Measurements from ENCODE around the gene BBX.

BBX gene

DNA sequence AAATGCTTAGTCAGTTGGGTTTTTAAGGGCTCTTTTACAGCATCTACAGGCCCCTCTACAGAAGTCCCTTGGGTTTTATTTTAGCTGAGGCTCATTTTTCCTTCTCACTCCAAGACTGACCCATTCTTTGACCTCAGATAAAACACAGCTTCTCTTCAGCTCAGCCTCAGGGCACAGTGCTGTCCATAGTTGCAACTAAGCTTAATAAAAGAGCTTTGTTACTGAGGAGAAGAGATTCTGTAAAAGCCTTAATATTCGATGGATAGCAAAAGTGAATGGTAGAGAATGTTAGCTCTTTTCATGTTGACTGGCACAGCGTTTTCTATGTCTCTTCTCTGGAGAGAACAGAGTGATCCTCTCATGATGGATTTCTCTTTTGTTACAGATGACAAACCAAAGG is 277.9 kb downstream of the BBX start:
- Mint-ChIP-seq H3K4me3 (no peak overlapping the region), H3K36me3 (ENCODE audit: low read depth) (peaks cover 78% of the 10 kb centered on the region)

DNA sequence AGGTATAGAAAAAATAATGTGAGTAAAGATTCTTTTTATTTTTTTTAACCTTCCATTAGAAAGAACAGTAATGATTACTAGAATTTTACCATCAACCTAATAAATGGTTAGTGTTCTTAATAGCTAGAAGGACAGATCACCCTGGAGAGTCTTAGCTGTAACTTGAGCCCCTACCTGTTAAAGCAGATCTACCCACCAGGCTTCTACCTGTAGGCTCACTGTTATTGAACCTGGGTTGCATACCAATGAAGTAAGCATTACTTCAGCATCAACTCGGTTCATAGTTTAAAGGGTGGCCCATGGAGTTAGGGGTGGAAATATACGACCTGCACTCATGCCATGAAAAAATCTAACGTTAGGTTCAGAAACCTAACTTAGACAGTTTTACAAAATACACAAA is 280.4 kb downstream of the BBX start:
- Mint-ChIP-seq H3K9me3 (no peaks in the 10 kb centered on the region), H3K4me1 (ENCODE audit: low read depth) (no peaks in the 10 kb centered on the region), H3K36me3 (ENCODE audit: low read depth) (peaks cover 92% of the 10 kb centered on the region), H3K27ac (no peak overlapping the region), H3K4me3 (no peak overlapping the region), H3K27me3 (no peaks in the 10 kb centered on the region)
- no peak for DNase-seq

More for the DNA sequence above, 277.9 kb downstream of the BBX start:
- Mint-ChIP-seq H3K27me3 (no peaks in the 10 kb centered on the region), H3K4me1 (ENCODE audit: low read depth) (peaks cover 10% of the 10 kb centered on the region), H3K27ac (no peak overlapping the region), H3K9me3 (no peaks in the 10 kb centered on the region)
- DNase-seq, result no peak

DNA sequence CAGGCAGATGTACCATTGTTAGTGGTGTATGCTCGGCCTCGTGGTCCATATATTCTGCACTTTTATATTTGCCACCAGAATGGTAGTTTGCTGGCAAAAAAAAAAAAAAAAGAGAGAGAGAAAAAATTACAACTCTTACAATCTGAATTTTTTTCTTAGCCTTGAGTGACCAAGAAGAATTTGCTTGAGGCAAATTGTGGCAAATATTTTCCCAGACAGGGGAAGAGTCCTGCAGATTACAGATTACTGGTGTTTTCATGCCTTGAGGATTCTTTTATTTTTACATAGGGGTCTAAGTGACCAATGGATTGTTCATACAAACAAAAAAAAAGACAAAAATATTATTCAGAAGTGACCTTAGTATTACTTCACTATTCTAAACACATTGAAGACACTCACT is 283.3 kb downstream of the BBX start:
- Mint-ChIP-seq H3K27me3 (no peaks in the 10 kb centered on the region), H3K27ac (no peak overlapping the region), H3K4me1 (ENCODE audit: low read depth) (peaks cover 9% of the 10 kb centered on the region), H3K4me3 (no peak overlapping the region), H3K9me3 (no peaks in the 10 kb centered on the region), H3K36me3 (ENCODE audit: low read depth) (peaks cover 87% of the 10 kb centered on the region)
- DNase-seq, result no peak

DNA sequence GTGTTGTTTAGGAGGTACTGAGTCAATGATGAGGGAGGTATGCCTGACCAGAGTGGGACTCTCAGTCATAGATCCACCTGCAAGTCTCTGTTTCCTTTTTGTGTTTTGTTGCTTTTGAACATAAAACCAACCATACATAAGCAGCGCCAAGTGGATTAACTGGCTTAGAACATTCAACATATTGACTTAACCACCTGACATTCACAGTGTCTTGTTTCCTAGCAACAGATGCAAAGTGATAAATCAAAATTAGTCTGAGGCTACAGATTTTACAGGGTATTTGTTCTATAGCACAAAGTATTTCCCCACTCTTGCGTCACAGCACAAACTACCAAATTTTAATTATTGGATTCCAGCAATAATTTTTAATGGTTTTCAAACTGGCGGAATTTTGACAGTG is 283.8 kb downstream of the BBX start:
- H3K4me3 Mint-ChIP-seq, result no peak overlapping the region
- H3K4me1 Mint-ChIP-seq (ENCODE audit: low read depth), result peaks cover 9% of the 10 kb centered on the region
- DNase-seq, result no peak
- H3K27me3 Mint-ChIP-seq, result no peaks in the 10 kb centered on the region
- H3K36me3 Mint-ChIP-seq (ENCODE audit: low read depth), result peaks cover 82% of the 10 kb centered on the region
- no peaks in the 10 kb centered on the region for H3K9me3 Mint-ChIP-seq
- no peak overlapping the region for H3K27ac Mint-ChIP-seq

DNA sequence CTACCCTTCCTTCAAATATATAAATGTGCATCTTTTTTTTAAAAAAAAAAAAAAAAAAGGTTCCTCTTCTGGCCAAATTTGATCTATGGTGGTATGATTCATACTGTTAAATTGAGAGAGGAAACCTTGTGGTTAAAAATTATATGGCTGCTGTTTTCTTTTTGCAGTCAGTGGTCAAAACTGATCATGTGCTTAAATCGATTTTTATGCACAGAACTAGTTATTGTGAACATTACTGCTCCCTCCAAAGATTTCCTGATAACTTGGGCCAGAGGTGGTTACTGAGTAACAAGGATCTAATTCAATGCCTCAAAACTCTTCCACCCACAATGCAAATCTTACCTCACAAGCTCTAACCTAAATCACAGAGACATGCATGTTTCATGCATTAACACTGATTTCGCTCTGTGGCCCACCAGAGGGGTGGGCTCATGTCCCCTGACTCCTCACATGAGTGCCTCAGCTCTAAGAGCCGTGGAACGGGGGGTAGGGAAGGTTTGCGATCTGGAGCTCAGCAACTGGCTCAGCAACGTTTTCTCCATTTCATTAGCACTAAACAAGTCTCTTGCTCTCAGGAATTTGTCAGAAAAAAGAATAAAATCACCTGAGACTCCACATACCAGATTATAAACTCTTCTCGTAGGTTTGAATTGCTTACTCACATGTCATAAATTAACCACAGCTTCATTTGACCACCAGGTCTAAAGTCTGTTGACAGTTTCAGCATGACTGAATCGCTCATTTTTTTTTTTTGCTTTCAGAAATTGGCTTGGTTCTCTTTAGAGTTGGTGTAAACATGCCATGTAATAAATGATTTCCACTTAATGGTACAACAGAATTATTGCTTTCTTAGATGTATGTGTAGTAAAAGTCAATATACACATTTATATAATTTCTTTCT is 287.7 kb downstream of the BBX start:
- peak overlapping the region; percentile 60 for H3K27ac Mint-ChIP-seq
- peaks cover 9% of the 10 kb centered on the region for H3K4me1 Mint-ChIP-seq (ENCODE audit: low read depth)
- no peaks in the 10 kb centered on the region for H3K27me3 Mint-ChIP-seq
- H3K9me3 Mint-ChIP-seq, result no peaks in the 10 kb centered on the region
- H3K36me3 Mint-ChIP-seq (ENCODE audit: low read depth), result peaks cover 46% of the 10 kb centered on the region
- DNase-seq, result no peak
- H3K4me3 Mint-ChIP-seq, result no peak overlapping the region

DNA sequence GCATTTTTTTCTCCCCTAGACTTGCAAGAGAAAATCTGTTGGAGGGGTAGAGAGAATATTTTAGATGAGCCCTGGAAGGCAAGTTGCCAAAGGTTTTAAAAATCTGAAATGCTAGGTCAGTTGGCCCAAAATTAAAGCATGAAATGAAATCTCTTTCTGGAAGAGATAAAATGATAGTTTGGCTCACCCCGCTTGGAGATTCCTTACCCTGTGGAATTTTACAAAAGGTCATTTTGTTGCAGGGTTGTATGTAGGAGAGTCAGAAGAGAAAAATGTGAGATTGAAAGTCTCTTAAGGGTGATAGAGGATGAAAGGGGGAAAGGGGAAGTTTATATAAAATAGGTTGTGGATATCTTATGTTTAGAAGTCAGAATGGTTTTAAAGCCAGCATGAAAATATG is 290.3 kb downstream of the BBX start:
- H3K27ac Mint-ChIP-seq, result no peak overlapping the region
- H3K4me1 Mint-ChIP-seq (ENCODE audit: low read depth), result peaks cover 9% of the 10 kb centered on the region
- no peak overlapping the region for H3K4me3 Mint-ChIP-seq
- H3K36me3 Mint-ChIP-seq (ENCODE audit: low read depth), result peaks cover 22% of the 10 kb centered on the region
- DNase-seq, result no peak
- H3K9me3 Mint-ChIP-seq, result no peaks in the 10 kb centered on the region
- H3K27me3 Mint-ChIP-seq, result peaks cover 4% of the 10 kb centered on the region

DNA sequence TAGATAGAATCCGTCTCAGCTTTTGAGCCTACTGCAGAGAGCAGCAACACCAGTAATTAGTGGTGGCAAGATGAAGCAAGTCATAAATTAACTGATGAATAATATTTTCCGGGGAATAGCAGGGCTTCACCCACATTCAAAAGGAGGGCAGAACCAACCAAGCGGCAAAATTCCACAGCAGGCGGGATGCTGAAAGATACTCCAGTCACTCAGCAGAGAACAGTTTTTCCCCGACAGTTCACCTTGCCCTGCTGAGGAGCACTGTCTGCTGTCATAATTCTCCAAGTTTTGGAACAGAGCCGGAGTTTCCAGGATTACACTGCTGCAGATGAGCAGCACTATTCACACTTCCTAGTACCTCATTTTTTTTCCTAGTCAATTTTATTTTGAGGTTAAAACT is 293.3 kb downstream of the BBX start:
- no peak overlapping the region for H3K4me3 Mint-ChIP-seq
- no peaks in the 10 kb centered on the region for H3K36me3 Mint-ChIP-seq (ENCODE audit: low read depth)
- no peaks in the 10 kb centered on the region for H3K4me1 Mint-ChIP-seq (ENCODE audit: low read depth)
- H3K27me3 Mint-ChIP-seq, result peaks cover 21% of the 10 kb centered on the region
- H3K9me3 Mint-ChIP-seq, result no peaks in the 10 kb centered on the region
- DNase-seq, result no peak
- no peak overlapping the region for H3K27ac Mint-ChIP-seq

DNA sequence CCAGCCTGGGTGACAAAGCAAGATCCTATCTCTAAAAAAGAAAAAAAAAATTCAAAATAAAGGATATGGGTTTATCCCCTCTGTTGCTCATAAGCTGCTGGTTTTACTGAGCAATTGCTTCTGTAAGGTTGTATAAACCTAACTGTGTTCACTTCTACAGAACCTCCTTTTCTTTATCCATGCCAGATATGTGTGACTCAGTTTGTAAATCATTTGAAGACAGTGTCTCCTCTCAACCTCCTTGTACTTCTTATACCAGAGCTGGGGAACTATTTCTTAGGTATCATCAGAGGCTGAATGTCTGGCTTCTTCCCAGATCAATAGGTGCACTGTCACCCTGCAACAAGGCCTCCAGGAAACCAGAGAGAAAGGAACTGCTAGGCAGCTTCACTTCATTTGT is 294.3 kb downstream of the BBX start:
- H3K4me1 Mint-ChIP-seq (ENCODE audit: low read depth), result no peaks in the 10 kb centered on the region
- H3K27ac Mint-ChIP-seq, result no peak overlapping the region
- H3K27me3 Mint-ChIP-seq, result peaks cover 25% of the 10 kb centered on the region
- H3K36me3 Mint-ChIP-seq (ENCODE audit: low read depth), result no peaks in the 10 kb centered on the region
- H3K4me3 Mint-ChIP-seq, result no peak overlapping the region
- DNase-seq, result no peak
- H3K9me3 Mint-ChIP-seq, result no peaks in the 10 kb centered on the region

DNA sequence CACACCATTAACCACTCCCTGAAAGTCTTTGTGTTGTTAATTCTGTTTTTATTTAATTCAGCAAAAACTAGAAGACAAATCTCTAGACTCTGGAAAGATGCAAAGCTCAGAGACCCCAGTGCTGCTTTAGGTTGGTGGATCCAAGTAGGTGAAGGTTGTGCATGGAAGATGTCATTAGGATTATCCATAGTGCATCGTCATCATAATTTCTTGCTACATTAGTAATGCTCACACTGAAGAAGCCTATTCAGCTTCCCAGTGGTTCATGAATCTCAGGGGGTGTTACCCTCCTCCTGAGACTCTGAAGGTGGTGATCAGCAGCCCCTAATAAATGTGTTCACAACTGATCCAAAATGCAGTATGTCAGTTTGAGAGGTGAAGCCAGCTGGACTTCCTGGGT is 295.3 kb downstream of the BBX start:
- no peaks in the 10 kb centered on the region for H3K36me3 Mint-ChIP-seq (ENCODE audit: low read depth)
- H3K9me3 Mint-ChIP-seq, result no peaks in the 10 kb centered on the region
- DNase-seq, result no peak
- no peak overlapping the region for H3K27ac Mint-ChIP-seq
- no peaks in the 10 kb centered on the region for H3K4me1 Mint-ChIP-seq (ENCODE audit: low read depth)
- H3K27me3 Mint-ChIP-seq, result peaks cover 30% of the 10 kb centered on the region
- no peak overlapping the region for H3K4me3 Mint-ChIP-seq

DNA sequence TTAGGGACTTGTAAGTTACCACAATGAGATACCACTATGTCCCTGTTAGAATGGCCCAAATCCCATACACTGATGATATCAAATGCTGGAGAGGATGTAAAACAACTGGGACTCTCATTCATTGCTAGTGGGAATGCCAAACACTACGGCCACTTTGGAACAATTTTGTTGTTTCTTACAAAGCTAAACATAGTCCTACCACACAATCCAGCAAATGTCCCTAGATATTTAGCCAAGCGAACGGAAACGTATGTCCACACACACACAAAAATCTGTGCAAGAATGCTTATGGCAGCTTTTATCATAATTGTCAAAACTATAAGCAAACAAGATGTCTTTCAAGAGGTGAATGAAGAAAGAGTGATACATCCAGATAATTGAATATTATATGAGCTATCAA is 296.9 kb downstream of the BBX start:
- Mint-ChIP-seq H3K27me3 (peaks cover 30% of the 10 kb centered on the region), H3K4me3 (no peak overlapping the region), H3K27ac (no peak overlapping the region), H3K9me3 (no peaks in the 10 kb centered on the region), H3K36me3 (ENCODE audit: low read depth) (no peaks in the 10 kb centered on the region), H3K4me1 (ENCODE audit: low read depth) (no peaks in the 10 kb centered on the region)
- no peak for DNase-seq

DNA sequence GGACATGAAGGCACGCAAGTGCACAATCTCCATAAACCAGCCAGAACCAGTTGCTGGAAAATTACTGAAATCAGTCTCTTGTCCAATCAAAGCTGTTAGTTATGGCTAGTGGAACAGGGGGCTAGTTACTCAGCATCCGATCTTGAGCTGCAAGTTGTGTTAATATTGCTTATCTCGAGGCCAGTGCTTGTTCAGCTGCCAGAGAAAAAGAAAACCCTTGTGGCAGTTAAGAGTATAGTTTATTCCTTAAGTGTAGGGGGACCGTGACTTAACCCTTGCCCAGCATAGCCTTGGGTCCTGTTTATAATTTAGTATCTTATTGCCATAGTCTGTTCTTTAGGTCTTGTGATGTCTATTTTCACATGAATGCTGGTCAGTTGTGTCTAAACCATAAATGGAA is 299.5 kb downstream of the BBX start:
- H3K4me1 Mint-ChIP-seq (ENCODE audit: low read depth), result no peaks in the 10 kb centered on the region
- H3K9me3 Mint-ChIP-seq, result no peaks in the 10 kb centered on the region
- H3K36me3 Mint-ChIP-seq (ENCODE audit: low read depth), result no peaks in the 10 kb centered on the region
- H3K4me3 Mint-ChIP-seq, result no peak overlapping the region
- DNase-seq, result no peak
- H3K27me3 Mint-ChIP-seq, result peaks cover 30% of the 10 kb centered on the region
- H3K27ac Mint-ChIP-seq, result no peak overlapping the region

DNA sequence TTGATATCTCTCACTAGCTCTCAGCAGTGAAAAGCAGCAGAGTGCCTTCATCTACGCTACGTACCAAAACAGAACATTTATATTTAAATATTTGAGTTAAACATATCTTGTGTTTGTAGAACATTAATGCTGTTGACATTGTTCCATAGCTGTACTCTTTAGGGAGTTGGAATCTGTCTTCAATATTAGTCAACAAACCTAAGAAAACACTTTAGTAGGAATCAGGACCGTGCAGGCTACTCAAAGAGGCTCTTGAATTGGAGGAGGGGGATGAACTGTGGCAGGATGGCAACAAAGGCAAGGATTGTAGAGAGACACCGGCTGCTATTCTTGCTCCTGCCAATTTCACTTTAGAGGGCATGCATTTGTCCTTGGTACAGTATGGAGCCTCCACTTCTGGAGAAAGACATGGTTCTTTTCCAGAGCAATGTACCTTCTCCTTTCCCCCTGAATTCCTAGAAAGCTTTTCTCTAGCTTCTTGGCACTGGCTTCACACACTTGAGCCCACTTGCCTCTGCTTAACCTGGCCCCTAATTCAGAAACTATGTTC is 302.1 kb downstream of the BBX start:
- H3K27ac Mint-ChIP-seq, result no peak overlapping the region
- H3K4me1 Mint-ChIP-seq (ENCODE audit: low read depth), result no peaks in the 10 kb centered on the region
- no peak for DNase-seq
- no peaks in the 10 kb centered on the region for H3K36me3 Mint-ChIP-seq (ENCODE audit: low read depth)
- peaks cover 16% of the 10 kb centered on the region for H3K27me3 Mint-ChIP-seq
- no peaks in the 10 kb centered on the region for H3K9me3 Mint-ChIP-seq
- no peak overlapping the region for H3K4me3 Mint-ChIP-seq

DNA sequence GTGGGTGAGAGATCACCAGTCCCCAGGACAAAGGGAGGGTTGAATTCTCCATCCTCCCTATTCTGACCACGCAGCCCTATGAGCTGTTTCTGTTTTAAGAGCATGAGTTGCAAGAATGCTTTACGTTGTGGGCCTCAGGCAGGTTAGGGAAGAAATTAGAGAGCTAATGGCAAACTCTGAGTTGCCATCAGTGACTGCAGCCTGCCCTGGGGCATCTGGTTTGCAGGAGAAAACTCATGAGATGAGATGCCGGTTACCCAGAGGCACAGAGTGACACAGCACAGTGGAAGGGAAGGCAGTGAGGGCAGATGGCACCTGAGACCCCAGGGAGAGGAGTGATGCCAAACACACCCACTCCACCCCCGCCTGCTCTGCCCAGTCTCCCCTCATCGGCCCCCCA is 302.8 kb downstream of the BBX start:
- Mint-ChIP-seq H3K4me1 (ENCODE audit: low read depth) (no peaks in the 10 kb centered on the region), H3K27ac (no peak overlapping the region), H3K27me3 (peaks cover 10% of the 10 kb centered on the region), H3K36me3 (ENCODE audit: low read depth) (no peaks in the 10 kb centered on the region), H3K9me3 (no peaks in the 10 kb centered on the region), H3K4me3 (no peak overlapping the region)
- DNase-seq, result no peak

DNA sequence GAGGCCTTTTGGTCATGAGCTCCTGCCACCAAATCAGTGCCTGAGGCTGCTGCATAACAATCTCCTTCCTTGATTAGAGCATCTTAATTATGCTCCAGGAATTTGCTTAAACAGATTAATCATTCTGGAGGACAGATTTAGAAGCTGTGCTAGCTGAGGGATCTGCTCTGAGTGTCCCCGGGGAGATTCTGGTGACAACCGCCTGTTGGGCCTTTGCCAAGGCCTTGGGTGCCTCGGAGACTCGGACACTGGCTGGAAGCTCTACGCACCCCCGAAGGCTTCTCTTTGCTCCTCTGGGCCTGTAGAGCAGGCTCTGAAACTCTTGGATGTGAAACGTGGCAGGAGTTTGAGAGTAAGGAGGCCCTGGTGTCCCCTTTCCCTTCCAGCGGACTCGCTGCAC is 304.0 kb downstream of the BBX start:
- no peaks in the 10 kb centered on the region for H3K9me3 Mint-ChIP-seq
- no peak overlapping the region for H3K27ac Mint-ChIP-seq
- DNase-seq, result no peak
- no peaks in the 10 kb centered on the region for H3K36me3 Mint-ChIP-seq (ENCODE audit: low read depth)
- no peak overlapping the region for H3K4me3 Mint-ChIP-seq
- H3K4me1 Mint-ChIP-seq (ENCODE audit: low read depth), result no peaks in the 10 kb centered on the region
- H3K27me3 Mint-ChIP-seq, result peaks cover 6% of the 10 kb centered on the region

DNA sequence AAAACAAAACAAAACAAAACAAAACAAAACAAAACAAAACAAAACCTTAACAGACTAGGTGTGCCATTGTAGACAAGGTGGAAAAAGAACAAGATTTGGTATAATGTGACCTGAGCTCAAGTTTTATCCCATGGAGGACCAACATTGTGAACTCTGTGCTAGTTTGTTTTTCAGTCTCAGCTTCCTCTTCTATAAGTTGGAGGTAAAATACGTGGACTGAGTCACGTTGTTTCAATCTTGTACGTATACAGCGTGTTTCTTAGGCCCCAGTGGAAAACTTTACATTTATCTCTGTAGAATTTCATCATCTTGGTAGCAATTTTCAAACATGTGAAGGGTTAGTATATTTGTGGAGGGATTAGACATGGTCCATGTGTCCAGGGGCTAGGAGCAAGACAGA is 306.4 kb downstream of the BBX start:
- H3K36me3 Mint-ChIP-seq (ENCODE audit: low read depth), result no peaks in the 10 kb centered on the region
- no peaks in the 10 kb centered on the region for H3K4me1 Mint-ChIP-seq (ENCODE audit: low read depth)
- no peaks in the 10 kb centered on the region for H3K9me3 Mint-ChIP-seq
- no peak for DNase-seq
- no peak overlapping the region for H3K4me3 Mint-ChIP-seq
- no peaks in the 10 kb centered on the region for H3K27me3 Mint-ChIP-seq
- no peak overlapping the region for H3K27ac Mint-ChIP-seq
